Measurements from ENCODE around the gene ANK3.

- TF ChIP-seq, protein P1, sequence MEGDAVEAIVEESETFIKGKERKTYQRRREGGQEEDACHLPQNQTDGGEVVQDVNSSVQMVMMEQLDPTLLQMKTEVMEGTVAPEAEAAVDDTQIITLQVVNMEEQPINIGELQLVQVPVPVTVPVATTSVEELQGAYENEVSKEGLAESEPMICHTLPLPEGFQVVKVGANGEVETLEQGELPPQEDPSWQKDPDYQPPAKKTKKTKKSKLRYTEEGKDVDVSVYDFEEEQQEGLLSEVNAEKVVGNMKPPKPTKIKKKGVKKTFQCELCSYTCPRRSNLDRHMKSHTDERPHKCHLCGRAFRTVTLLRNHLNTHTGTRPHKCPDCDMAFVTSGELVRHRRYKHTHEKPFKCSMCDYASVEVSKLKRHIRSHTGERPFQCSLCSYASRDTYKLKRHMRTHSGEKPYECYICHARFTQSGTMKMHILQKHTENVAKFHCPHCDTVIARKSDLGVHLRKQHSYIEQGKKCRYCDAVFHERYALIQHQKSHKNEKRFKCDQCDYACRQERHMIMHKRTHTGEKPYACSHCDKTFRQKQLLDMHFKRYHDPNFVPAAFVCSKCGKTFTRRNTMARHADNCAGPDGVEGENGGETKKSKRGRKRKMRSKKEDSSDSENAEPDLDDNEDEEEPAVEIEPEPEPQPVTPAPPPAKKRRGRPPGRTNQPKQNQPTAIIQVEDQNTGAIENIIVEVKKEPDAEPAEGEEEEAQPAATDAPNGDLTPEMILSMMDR (optimal IDR thresholded peaks at IDR 0.05 in 1 of 3, IDR thresholded peaks at IDR 0.05 in 1 of 3, conservative IDR thresholded peaks at IDR 0.05 in 1 of 3; ENCODE audit: extremely low read depth in 1 of 3, insufficient read depth in 2 of 3, low read length in 3 of 3), result no peak
- no peak for TF ChIP-seq EZH2 (IDR thresholded peaks at IDR 0.05; ENCODE audit: low read length)
These were observed 30.6 kb downstream of the ANK3 start for GRCh38 chr10:60359066-60359465.

Measured in keratinocyte (primary cell).